HCT116 (cell line): ENCODE data around the gene SORL1. TPM values are rescaled to one million over a fixed set of nuclear protein-coding genes. Genes with fewer than 3 reads are reported as not detected.
A peak's percentile ranks its signal among the peaks of the same experiment; 100 is the strongest.

ENCODE experiments used
- ATAC-seq: fragments of 200-7000 bp; cut with Tn5 transposase; 2 replicates; pipeline ENCODE4 v1.9.1; 2020; ENCODE audit warnings: mild to moderate bottlenecking, moderate library complexity
- BruUV-seq: library from RNA; stranded (reverse); fragments of 400-500 nt; replicated peaks from 2 replicates; lab custom pipeline; 2021; lab: Mats Ljungman, UMichigan
- CTCF ChIA-PET: fragments of 300-600 bp; sonication (Branson Sonifier 250); formaldehyde crosslinking; loops from one replicate; lab custom pipeline; 2021; ENCODE audit warnings: antibody characterized with exemption; lab: Charles Lee
- POLR2A ChIA-PET: fragments of 300-600, 350-600 bp; sonication (Branson Sonifier 250); formaldehyde crosslinking; loops from one replicate; lab custom pipeline; 2021; ENCODE audit warnings: antibody characterized with exemption; lab: Charles Lee
- RAD21 ChIA-PET, 2 experiments: fragments of 300-600 bp; sonication (Branson Sonifier 250); formaldehyde crosslinking; loops; one replicate each; lab custom pipeline; 2023; ENCODE audit warnings: low total read pairs in 2 of 2; ENCODE audit not compliant: uncharacterized antibody in 2 of 2, unreplicated experiment in 2 of 2, low non-redundant PET in 1 of 2; lab: Charles Lee
- DNase-seq: peaks from one replicate; pipeline ENCODE4 v3.0.0-alpha.2; 2010; ENCODE audit warnings: low read depth, low spot score
- H2AFZ ChIP-seq: fragments of 200-600 bp; shearing (Covaris generic), sonication (generic); 2 replicates; pipeline ENCODE4 v1.6.1; 2017; ENCODE audit warnings: low read depth, mixed run types, mixed read lengths, antibody characterized with exemption, low read length; ENCODE audit not compliant: poor library complexity, severe bottlenecking
- H3K27ac ChIP-seq: 2 replicates; pipeline ENCODE4 v1.5.1; 2012; ENCODE audit warnings: low read depth, low read length
- H3K27me3 ChIP-seq: fragments of 200-600 bp; sonication (generic); 2 replicates; pipeline ENCODE4 v1.6.1; 2016; ENCODE audit warnings: mixed run types, low read length, mixed read lengths; ENCODE audit not compliant: insufficient read depth
- H3K36me3 ChIP-seq, 2 experiments: fragments of 200-500 bp in 1 of 2; fragments of 200-600 bp in 1 of 2; sonication (Bioruptor generic) in 1 of 2; sonication (generic) in 1 of 2; 2 replicates each; pipeline versions ENCODE4 v1.5.1 to v1.6.1; 2014 to 2016; ENCODE audit warnings: low read length in 2 of 2, inconsistent platforms in 1 of 2, mixed read lengths in 1 of 2, mixed run types in 1 of 2; ENCODE audit not compliant: insufficient read depth in 2 of 2, control insufficient read depth in 1 of 2
- H3K4me1 ChIP-seq, 2 experiments: fragments of 200-600 bp in 1 of 2; sonication (generic) in 1 of 2; 2 replicates each; pipeline versions ENCODE4 v1.5.1 to v1.6.1; 2012 to 2017; ENCODE audit warnings: low read length in 2 of 2, inconsistent platforms in 1 of 2, mild to moderate bottlenecking in 1 of 2, mixed read lengths in 1 of 2, mixed run types in 1 of 2, moderate library complexity in 1 of 2; ENCODE audit not compliant: insufficient read depth in 2 of 2, control insufficient read depth in 1 of 2
- H3K4me2 ChIP-seq: fragments of 200-600 bp; sonication (generic); 2 replicates; pipeline ENCODE4 v1.6.1; 2017; ENCODE audit warnings: mixed run types, low read length, mixed read lengths
- H3K4me3 ChIP-seq, 2 experiments: fragments of 200-600 bp in 1 of 2; sonication (generic) in 1 of 2; replicated peaks in 1 of 2; 2 replicates each; pipeline ENCODE4 v1.5.1; 2011 to 2016; ENCODE audit warnings: low read length in 2 of 2, control low read depth in 1 of 2, low read depth in 1 of 2, mild to moderate bottlenecking in 1 of 2, mixed read lengths in 1 of 2, mixed run types in 1 of 2
- H3K79me2 ChIP-seq: fragments of 200-600 bp; sonication (generic); 2 replicates; pipeline ENCODE4 v1.6.1; 2017; ENCODE audit warnings: mild to moderate bottlenecking, mixed run types, low read length, moderate library complexity, mixed read lengths; ENCODE audit not compliant: insufficient read depth
- H3K9ac ChIP-seq: fragments of 200-600 bp; sonication (generic); 2 replicates; pipeline ENCODE4 v1.6.1; 2016; ENCODE audit warnings: low read length, mixed read lengths
- H3K9me2 ChIP-seq: fragments of 200-600 bp; sonication (generic), shearing (Covaris generic); 2 replicates; pipeline ENCODE4 v1.6.1; 2017; ENCODE audit warnings: mixed run types, mild to moderate bottlenecking, moderate library complexity; ENCODE audit not compliant: insufficient read depth
- H3K9me3 ChIP-seq, 2 experiments: fragments of 200-500 bp in 1 of 2; fragments of 200-600 bp in 1 of 2; sonication (Bioruptor generic) in 1 of 2; sonication (generic) in 1 of 2; 2 replicates each; pipeline ENCODE4 v1.6.1; 2014 to 2017; ENCODE audit warnings: low read length in 2 of 2, mixed read lengths in 2 of 2, inconsistent platforms in 1 of 2, low read depth in 1 of 2, mild to moderate bottlenecking in 1 of 2, mixed run types in 1 of 2, moderate library complexity in 1 of 2; ENCODE audit not compliant: control insufficient read depth in 1 of 2, insufficient read depth in 1 of 2
- H4K20me1 ChIP-seq: fragments of 200-600 bp; sonication (generic), shearing (Covaris generic); 2 replicates; pipeline ENCODE4 v1.6.1; 2017; ENCODE audit warnings: mixed run types, mild to moderate bottlenecking, moderate library complexity; ENCODE audit not compliant: insufficient read depth
- CBX3 ChIP-seq: IDR thresholded peaks from 2 replicates; pipeline ENCODE4 v1.6.1; 2012; ENCODE audit warnings: low read depth
- EGR1 ChIP-seq: IDR thresholded peaks from 2 replicates; pipeline ENCODE4 v1.6.1; 2012; ENCODE audit warnings: low read depth
- ELF1 ChIP-seq: IDR thresholded peaks from 2 replicates; pipeline ENCODE4 v1.6.1; 2012; ENCODE audit warnings: low read depth, borderline replicate concordance
- EZH2 ChIP-seq: fragments of 200-600 bp; sonication (generic); IDR thresholded peaks from 2 replicates; pipeline ENCODE4 v1.6.1; 2017; ENCODE audit warnings: antibody characterized with exemption, mixed run types
- EZH2phosphoT487 ChIP-seq: fragments of 200-600 bp; IDR thresholded peaks from 2 replicates; pipeline ENCODE4 v1.6.1; 2018; ENCODE audit warnings: antibody characterized with exemption, borderline replicate concordance
- FOSL1 ChIP-seq: IDR thresholded peaks from 2 replicates; pipeline ENCODE4 v1.6.1; 2012; ENCODE audit warnings: low read depth
- JUND ChIP-seq: IDR thresholded peaks from 2 replicates; pipeline ENCODE4 v1.6.1; 2012
- RAD21 ChIP-seq: IDR thresholded peaks from 2 replicates; pipeline ENCODE4 v1.6.1; 2012; ENCODE audit warnings: low read depth, mild to moderate bottlenecking
- SRF ChIP-seq: IDR thresholded peaks from 2 replicates; pipeline ENCODE4 v1.6.1; 2012; ENCODE audit warnings: low read depth
- TCF7L2 ChIP-seq: IDR thresholded peaks from 2 replicates; pipeline ENCODE4 v1.7.0; 2011; ENCODE audit warnings: borderline replicate concordance, inconsistent platforms; ENCODE audit not compliant: insufficient read depth, insufficient read length; ENCODE audit errors: extremely low read depth
- ZNF274 ChIP-seq: fragments of 200-500 bp; sonication (Bioruptor generic); IDR thresholded peaks from 2 replicates; pipeline ENCODE4 v1.6.1; 2014; ENCODE audit warnings: mild to moderate bottlenecking, low read depth, low read length, inconsistent platforms
- intact Hi-C: fragments of 100-400 bp; cut with micrococcal nuclease; formaldehyde crosslinking; loops from 2 replicates; pipeline ENCODE4 v1.10.0; 2022
- total RNA-seq: library from RNA; stranded (reverse); gene quantifications from one replicate; pipeline ENCODE4 v1.2.1, GENCODE V29; 2021; ENCODE audit not compliant: unreplicated experiment
- TF ChIP-seq, protein P1 (sequence below): IDR thresholded peaks from 2 replicates; pipeline ENCODE4 v1.6.1; 2011; ENCODE audit warnings: mild to moderate bottlenecking, low read length, moderate library complexity; ENCODE audit not compliant: insufficient replicate concordance; ENCODE audit errors: extremely low read depth
- TF ChIP-seq, protein P2 (sequence below), 3 experiments: fragments of 200-600 bp in 1 of 3; sonication (generic) in 1 of 3; IDR thresholded peaks in 2 of 3; conservative IDR thresholded peaks in 1 of 3; 2 replicates each; pipeline ENCODE4 v1.5.1; 2012 to 2017; ENCODE audit warnings: low read depth in 2 of 3, low read length in 2 of 3, antibody characterized with exemption in 1 of 3, borderline replicate concordance in 1 of 3, control low read depth in 1 of 3, mild to moderate bottlenecking in 1 of 3, mixed read lengths in 1 of 3, mixed run types in 1 of 3, moderate library complexity in 1 of 3; ENCODE audit not compliant: insufficient read depth in 1 of 3
- TF ChIP-seq, protein P3 (sequence below): IDR thresholded peaks from 2 replicates; pipeline ENCODE4 v1.6.1; 2012

SORL1 gene
- total RNA-seq, 1 experiment from 2014 or later: 17.4 TPM

DNA sequence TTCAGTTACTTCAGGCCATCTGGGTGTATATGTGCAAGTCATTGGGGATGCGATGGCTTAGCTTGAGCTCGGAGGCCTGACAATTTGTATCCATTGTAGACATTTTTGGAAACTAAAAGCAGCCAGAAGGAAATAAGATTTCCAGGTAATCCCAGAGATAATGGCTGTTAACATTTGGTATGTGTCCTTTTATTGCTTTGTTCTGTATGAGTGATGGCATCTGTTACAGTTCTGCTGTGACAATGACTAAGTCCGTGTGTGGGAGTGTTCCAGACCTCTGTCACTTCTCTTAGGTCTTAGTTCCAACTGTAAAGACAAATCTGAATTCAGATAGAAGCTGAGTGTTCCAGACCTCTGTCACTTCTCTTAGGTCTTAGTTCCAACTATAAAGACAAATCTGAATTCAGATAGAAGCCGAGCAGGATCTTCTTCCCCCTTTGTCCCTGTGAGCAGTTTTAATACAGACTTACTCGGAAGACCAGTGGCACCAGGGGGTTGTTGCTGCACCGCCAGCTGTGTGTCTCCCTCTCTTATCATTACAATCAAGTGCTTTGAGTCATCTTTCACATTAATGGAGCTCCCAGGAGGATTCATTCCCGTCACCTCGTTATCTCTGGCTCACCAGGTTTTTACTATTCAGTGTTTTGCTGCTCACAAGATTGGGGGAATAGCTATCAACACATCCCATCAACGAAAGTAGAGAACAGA, 191.5 kb downstream of the SORL1 start:
- Histone ChIP-seq H3K79me2 (no peaks in the 10 kb centered on the region), H3K9ac (no peak overlapping the region), H3K4me3 (no peak overlapping the region), H3K4me1 (peaks cover 0 to 9% of the 10 kb centered on the region in 2 experiments; a peak in 1 of 4 replicates), H4K20me1 (no peaks in the 10 kb centered on the region), H3K36me3 (no peaks in the 10 kb centered on the region), H3K27ac (no peak overlapping the region), H3K27me3 (no peaks in the 10 kb centered on the region), H2AFZ (no peak overlapping the region), H3K4me2 (peak overlapping the region; percentile 1; the same call in 1 of the 2 replicates), H3K9me2 (no peaks in the 10 kb centered on the region), H3K9me3 (no peaks in the 10 kb centered on the region)
- POLR2A ChIA-PET: no interaction called here
- CTCF ChIA-PET: interaction anchor here (2.5 kb wide), 1 partner anchor 11 kb away, joined by 7 read pairs; no protein-coding TSS in a partner anchor
- TF ChIP-seq RAD21 (no peak), ZNF274 (no peak)
- no peak for ATAC-seq
- RAD21 ChIA-PET: no interaction called here
- intact Hi-C loops: no loop called here
- DNase-seq: no peak
- no TSS peak for BruUV-seq

DNA sequence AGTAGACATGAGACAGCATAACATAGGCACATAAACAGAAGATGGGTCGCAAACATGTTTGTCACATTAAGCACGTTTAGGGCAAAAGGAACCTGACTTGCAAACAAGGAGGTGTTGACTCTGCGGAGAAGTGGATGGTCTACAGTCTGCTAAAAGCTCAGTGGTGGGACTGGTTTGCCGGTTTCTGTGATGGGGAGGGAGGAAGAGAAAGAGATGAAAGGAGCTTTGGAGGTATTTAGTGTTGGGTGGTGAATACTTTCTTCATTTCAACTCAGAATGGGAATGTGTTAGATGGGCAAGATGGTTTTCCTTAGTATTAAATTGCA, 192.0 kb downstream of the SORL1 start:
- Histone ChIP-seq H3K4me2 (no peak overlapping the region), H3K9me2 (no peaks in the 10 kb centered on the region), H3K27ac (no peak overlapping the region), H3K4me1 (peaks cover 0 to 9% of the 10 kb centered on the region in 2 experiments; a peak in 1 of 4 replicates), H3K9me3 (no peaks in the 10 kb centered on the region), H3K36me3 (no peaks in the 10 kb centered on the region), H3K9ac (no peak overlapping the region), H2AFZ (no peak overlapping the region), H3K27me3 (no peaks in the 10 kb centered on the region), H4K20me1 (no peaks in the 10 kb centered on the region), H3K4me3 (no peak overlapping the region), H3K79me2 (no peaks in the 10 kb centered on the region)
- BruUV-seq: no TSS peak
- RAD21 ChIA-PET: no interaction called here
- POLR2A ChIA-PET: no interaction called here
- CTCF ChIA-PET: interaction anchor here (2.5 kb wide), 1 partner anchor 11 kb away, joined by 7 read pairs; no protein-coding TSS in a partner anchor
- DNase-seq (no peak), ATAC-seq (no peak)
- no peak for TF ChIP-seq ZNF274
- no peak for TF ChIP-seq JUND
- TF ChIP-seq, protein P1, sequence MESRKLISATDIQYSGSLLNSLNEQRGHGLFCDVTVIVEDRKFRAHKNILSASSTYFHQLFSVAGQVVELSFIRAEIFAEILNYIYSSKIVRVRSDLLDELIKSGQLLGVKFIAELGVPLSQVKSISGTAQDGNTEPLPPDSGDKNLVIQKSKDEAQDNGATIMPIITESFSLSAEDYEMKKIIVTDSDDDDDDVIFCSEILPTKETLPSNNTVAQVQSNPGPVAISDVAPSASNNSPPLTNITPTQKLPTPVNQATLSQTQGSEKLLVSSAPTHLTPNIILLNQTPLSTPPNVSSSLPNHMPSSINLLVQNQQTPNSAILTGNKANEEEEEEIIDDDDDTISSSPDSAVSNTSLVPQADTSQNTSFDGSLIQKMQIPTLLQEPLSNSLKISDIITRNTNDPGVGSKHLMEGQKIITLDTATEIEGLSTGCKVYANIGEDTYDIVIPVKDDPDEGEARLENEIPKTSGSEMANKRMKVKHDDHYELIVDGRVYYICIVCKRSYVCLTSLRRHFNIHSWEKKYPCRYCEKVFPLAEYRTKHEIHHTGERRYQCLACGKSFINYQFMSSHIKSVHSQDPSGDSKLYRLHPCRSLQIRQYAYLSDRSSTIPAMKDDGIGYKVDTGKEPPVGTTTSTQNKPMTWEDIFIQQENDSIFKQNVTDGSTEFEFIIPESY: no peak
- no peak for TF ChIP-seq TCF7L2
- TF ChIP-seq CBX3: no peak
- no peak for TF ChIP-seq FOSL1
- TF ChIP-seq ELF1: no peak
- TF ChIP-seq, protein P2, sequence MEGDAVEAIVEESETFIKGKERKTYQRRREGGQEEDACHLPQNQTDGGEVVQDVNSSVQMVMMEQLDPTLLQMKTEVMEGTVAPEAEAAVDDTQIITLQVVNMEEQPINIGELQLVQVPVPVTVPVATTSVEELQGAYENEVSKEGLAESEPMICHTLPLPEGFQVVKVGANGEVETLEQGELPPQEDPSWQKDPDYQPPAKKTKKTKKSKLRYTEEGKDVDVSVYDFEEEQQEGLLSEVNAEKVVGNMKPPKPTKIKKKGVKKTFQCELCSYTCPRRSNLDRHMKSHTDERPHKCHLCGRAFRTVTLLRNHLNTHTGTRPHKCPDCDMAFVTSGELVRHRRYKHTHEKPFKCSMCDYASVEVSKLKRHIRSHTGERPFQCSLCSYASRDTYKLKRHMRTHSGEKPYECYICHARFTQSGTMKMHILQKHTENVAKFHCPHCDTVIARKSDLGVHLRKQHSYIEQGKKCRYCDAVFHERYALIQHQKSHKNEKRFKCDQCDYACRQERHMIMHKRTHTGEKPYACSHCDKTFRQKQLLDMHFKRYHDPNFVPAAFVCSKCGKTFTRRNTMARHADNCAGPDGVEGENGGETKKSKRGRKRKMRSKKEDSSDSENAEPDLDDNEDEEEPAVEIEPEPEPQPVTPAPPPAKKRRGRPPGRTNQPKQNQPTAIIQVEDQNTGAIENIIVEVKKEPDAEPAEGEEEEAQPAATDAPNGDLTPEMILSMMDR (IDR thresholded peaks at IDR 0.05 in 2 of 3, conservative IDR thresholded peaks at IDR 0.05 in 1 of 3; ENCODE audit: borderline replicate concordance in 1 of 3, insufficient read depth in 1 of 3, low read depth in 2 of 3, low read length in 2 of 3): no peak
- no peak for TF ChIP-seq SRF
- no peak for TF ChIP-seq EZH2
- TF ChIP-seq EGR1: no peak
- TF ChIP-seq, protein P3, sequence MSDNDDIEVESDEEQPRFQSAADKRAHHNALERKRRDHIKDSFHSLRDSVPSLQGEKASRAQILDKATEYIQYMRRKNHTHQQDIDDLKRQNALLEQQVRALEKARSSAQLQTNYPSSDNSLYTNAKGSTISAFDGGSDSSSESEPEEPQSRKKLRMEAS: no peak
- no peak for TF ChIP-seq EZH2phosphoT487
- intact Hi-C loops: no loop called here
